HG03469 (cell line): ENCODE results near the gene FAF2.
"Not testable (repeated sequence)": the region's sequence is repeated elsewhere in the genome, so short reads cannot be mapped to it uniquely, and the experiment has no call there.

ENCODE experiments used
- ATAC-seq: cut with Tn5 transposase; IDR thresholded peaks from one replicate; pipeline ENCODE4 v1.9.1; 2021; ENCODE audit warnings: mild to moderate bottlenecking, moderate library complexity, moderate number of reproducible peaks; ENCODE audit not compliant: unreplicated experiment

Gene FAF2

GRCh38 chr5:176454724-176455394, 6.7 kb downstream of the FAF2 start:
- no peak for ATAC-seq

- no peak for ATAC-seq
Measured at GRCh38 chr5:176458904-176459561, 10.8 kb downstream of the FAF2 start.

- ATAC-seq: no peak
Measured at GRCh38 chr5:176461349-176461748, 13.2 kb downstream of the FAF2 start.

- no peak for ATAC-seq
Measured at GRCh38 chr5:176463113-176463764, 15.1 kb downstream of the FAF2 start.

GRCh38 chr5:176466245-176466871, 18.2 kb downstream of the FAF2 start:
- ATAC-seq: no peak

- ATAC-seq: no peak
Measured at GRCh38 chr5:176469296-176469695, 21.1 kb downstream of the FAF2 start.

GRCh38 chr5:176470539-176470938, 22.4 kb downstream of the FAF2 start:
- ATAC-seq: no peak

GRCh38 chr5:176471098-176471497, 22.9 kb downstream of the FAF2 start:
- no peak for ATAC-seq

GRCh38 chr5:176473335-176474006, 25.3 kb downstream of the FAF2 start:
- ATAC-seq: no peak

GRCh38 chr5:176474476-176474875, 26.3 kb downstream of the FAF2 start:
- ATAC-seq: no peak

- no peak for ATAC-seq
Measured at GRCh38 chr5:176481711-176482110, 33.5 kb downstream of the FAF2 start.

GRCh38 chr5:176485176-176485575, 37.0 kb downstream of the FAF2 start:
- ATAC-seq: no peak

- no peak for ATAC-seq
Measured at GRCh38 chr5:176486189-176486757, 38.1 kb downstream of the FAF2 start.

- ATAC-seq: not testable (repeated sequence)
Measured at GRCh38 chr5:176487160-176487559, 39.0 kb downstream of the FAF2 start.

- no peak for ATAC-seq
Measured at GRCh38 chr5:176489077-176489476, 40.9 kb downstream of the FAF2 start.

- no peak for ATAC-seq
Measured at GRCh38 chr5:176490301-176490700, 42.1 kb downstream of the FAF2 start.

- no peak for ATAC-seq
Measured at GRCh38 chr5:176491101-176491502, 42.9 kb downstream of the FAF2 start.

GRCh38 chr5:176491901-176492300, 43.7 kb downstream of the FAF2 start:
- no peak for ATAC-seq

- ATAC-seq: no peak
Measured at GRCh38 chr5:176492431-176492830, 44.2 kb downstream of the FAF2 start.

GRCh38 chr5:176497852-176498251, 49.7 kb downstream of the FAF2 start:
- no peak for ATAC-seq

- no peak for ATAC-seq
Measured at GRCh38 chr5:176499273-176499672, 51.1 kb downstream of the FAF2 start.
